ENCODE data around the gene PPA1.
"Not testable (repeated sequence)": the region's sequence is repeated elsewhere in the genome, so short reads cannot be mapped to it uniquely, and the experiment has no call there.

Gene PPA1

GRCh38 chr10:70190102-70190501 is 43.1 kb downstream of the PPA1 start:
- no peak overlapping the region for H3K27ac ChIP-seq
- no peak for TF ChIP-seq ZFX (IDR thresholded peaks at IDR 0.05; ENCODE audit: borderline replicate concordance)
- TF ChIP-seq, protein P1, sequence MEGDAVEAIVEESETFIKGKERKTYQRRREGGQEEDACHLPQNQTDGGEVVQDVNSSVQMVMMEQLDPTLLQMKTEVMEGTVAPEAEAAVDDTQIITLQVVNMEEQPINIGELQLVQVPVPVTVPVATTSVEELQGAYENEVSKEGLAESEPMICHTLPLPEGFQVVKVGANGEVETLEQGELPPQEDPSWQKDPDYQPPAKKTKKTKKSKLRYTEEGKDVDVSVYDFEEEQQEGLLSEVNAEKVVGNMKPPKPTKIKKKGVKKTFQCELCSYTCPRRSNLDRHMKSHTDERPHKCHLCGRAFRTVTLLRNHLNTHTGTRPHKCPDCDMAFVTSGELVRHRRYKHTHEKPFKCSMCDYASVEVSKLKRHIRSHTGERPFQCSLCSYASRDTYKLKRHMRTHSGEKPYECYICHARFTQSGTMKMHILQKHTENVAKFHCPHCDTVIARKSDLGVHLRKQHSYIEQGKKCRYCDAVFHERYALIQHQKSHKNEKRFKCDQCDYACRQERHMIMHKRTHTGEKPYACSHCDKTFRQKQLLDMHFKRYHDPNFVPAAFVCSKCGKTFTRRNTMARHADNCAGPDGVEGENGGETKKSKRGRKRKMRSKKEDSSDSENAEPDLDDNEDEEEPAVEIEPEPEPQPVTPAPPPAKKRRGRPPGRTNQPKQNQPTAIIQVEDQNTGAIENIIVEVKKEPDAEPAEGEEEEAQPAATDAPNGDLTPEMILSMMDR (IDR thresholded peaks at IDR 0.05) = no peak

DNA sequence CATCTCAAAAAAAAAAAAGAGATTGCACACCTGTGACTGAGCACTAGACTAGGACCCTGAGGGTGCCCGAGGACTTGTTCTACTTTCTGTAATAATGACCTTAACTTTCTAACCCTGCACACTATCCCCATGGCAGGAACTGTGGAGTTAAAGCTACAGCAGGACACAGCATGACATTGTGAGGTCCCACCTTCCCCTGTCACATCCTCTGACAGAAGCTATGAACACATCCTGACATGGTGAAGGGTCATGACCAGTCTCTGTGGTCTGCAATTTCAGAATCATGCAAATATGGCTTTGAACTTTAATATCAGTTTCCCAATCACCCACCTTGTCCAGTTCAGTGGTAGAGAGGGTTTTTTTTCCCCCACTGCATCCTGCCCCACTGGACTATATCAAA is 44.5 kb downstream of the PPA1 start:
- no peak for TF ChIP-seq ZFX (IDR thresholded peaks at IDR 0.05; ENCODE audit: borderline replicate concordance)
- TF ChIP-seq, protein P1 (IDR thresholded peaks at IDR 0.05) = no peak
- no peak overlapping the region for H3K27ac ChIP-seq

DNA sequence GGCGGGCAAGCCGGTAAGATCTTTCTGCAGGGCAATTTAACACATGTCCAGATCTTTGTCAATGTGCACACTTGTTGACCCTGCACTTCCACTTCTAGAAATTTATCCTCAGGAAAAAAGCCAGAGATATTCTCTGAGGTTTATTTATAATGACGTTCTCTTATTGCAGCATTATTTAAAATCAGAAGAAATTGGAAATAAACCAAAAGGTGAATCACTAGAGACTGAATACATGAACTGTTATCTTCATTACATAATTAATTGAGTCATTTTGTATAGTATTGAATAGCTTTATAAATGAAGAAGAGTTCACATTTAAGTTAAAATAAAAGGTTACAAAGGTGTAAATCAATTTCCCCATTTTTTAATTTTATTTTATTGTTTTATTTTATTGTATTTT is 46.7 kb downstream of the PPA1 start:
- no peak for TF ChIP-seq ZFX (IDR thresholded peaks at IDR 0.05; ENCODE audit: borderline replicate concordance)
- TF ChIP-seq, protein P1 (IDR thresholded peaks at IDR 0.05) = no peak
- no peak overlapping the region for H3K27ac ChIP-seq

- TF ChIP-seq, protein P1 (IDR thresholded peaks at IDR 0.05) = no peak
- no peak for TF ChIP-seq ZFX (IDR thresholded peaks at IDR 0.05; ENCODE audit: borderline replicate concordance)
- H3K27ac ChIP-seq = no peak overlapping the region
Observed at GRCh38 chr10:70186090-70186489, 47.1 kb downstream of the PPA1 start.

- no peak for TF ChIP-seq ZFX (IDR thresholded peaks at IDR 0.05; ENCODE audit: borderline replicate concordance)
- TF ChIP-seq, protein P1 (IDR thresholded peaks at IDR 0.05) = no peak
- H3K27ac ChIP-seq = no peak overlapping the region
Observed at GRCh38 chr10:70183304-70183703, 49.9 kb downstream of the PPA1 start.

DNA sequence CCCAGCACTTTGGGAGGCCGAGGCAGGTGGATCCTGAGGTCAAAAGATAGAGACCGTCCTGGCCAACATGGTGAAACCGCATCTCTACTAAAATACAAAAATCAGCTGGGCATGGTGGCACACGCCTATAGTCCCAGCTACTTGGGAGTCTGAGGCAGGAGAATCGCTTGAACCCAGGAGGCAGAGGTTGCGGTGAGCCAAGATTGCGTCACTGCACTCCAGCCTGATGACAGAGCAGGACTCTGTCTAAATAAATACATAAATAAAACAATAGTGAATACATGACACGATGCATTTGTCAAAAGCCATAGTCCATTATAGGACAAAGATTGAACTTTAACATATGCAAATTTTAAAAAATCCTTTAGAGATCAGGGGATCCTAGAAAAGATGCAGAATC is 54.0 kb downstream of the PPA1 start:
- not testable (repeated sequence) for H3K27ac ChIP-seq

DNA sequence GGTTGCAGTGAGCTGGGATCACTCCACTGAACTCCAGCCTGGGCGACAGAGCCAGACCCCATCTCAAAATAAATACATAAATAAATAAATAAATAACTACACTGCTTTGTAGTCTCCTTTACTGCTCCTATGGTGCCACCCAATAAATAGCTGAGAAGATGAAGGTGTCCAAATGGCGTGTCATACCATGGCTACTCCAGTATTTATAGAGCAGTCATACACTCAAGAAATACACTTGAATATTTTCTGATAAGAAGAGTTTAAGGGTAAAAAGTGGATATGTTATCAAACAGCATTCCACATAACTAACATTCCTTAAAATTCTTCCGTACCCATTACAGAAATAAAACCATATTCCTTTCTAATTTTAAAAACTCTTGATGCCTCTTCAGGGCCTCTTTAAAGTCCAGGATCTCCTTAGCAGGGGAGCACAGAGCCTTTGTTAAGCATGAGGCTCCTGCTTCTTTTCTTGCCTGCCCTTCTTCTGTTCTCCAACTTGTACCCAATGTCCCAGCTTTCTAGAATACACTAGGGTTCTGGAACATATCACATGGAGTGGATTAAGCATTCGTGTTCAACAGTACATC is 55.0 kb downstream of the PPA1 start:
- TF ChIP-seq ZFX (IDR thresholded peaks at IDR 0.05; ENCODE audit: borderline replicate concordance) = no peak
- TF ChIP-seq, protein P1 (IDR thresholded peaks at IDR 0.05) = no peak
- no peak overlapping the region for H3K27ac ChIP-seq

- no peak overlapping the region for H3K27ac ChIP-seq
- TF ChIP-seq ZFX (IDR thresholded peaks at IDR 0.05; ENCODE audit: borderline replicate concordance) = no peak
- TF ChIP-seq, protein P1 (IDR thresholded peaks at IDR 0.05) = no peak
Observed at GRCh38 chr10:70176441-70176840, 56.8 kb downstream of the PPA1 start.
